Adipose tissue (tissue), 3 donors: ENCODE data around the gene DHCR7. TPM values are rescaled to one million over a fixed set of nuclear protein-coding genes. Genes with fewer than 3 reads are reported as not detected.

Source experiments
- H3K27ac ChIP-seq: one replicate; pipeline ENCODE4 v1.5.1; 2013; ENCODE audit warnings: low read depth, low read length
- WGBS, 3 donors: extraction: QIAGEN DNeasy Blood & Tissue Kit; methylation state at CpG; one replicate each; pipeline ENCODE4 v1.1.7; 2013; 5-methylcytosine and 5-hydroxymethylcytosine counted together
- polyA plus RNA-seq, 3 donors: library from polyadenylated mRNA; stranded (reverse); fragments of 200-250 nt; gene quantifications; one replicate each; pipeline ENCODE4 v1.2.3, GENCODE V29; 2013
- donor health status: healthy with polysubstance abuse.
- donor health status: Bipolar disorder and iron deficiency.
- donor health status: healthy.

The DHCR7 gene, protein sequence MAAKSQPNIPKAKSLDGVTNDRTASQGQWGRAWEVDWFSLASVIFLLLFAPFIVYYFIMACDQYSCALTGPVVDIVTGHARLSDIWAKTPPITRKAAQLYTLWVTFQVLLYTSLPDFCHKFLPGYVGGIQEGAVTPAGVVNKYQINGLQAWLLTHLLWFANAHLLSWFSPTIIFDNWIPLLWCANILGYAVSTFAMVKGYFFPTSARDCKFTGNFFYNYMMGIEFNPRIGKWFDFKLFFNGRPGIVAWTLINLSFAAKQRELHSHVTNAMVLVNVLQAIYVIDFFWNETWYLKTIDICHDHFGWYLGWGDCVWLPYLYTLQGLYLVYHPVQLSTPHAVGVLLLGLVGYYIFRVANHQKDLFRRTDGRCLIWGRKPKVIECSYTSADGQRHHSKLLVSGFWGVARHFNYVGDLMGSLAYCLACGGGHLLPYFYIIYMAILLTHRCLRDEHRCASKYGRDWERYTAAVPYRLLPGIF
- polyA plus RNA-seq, result 10 to 100 TPM; 12.9 to 31.4 (median 15.5) TPM

DNA sequence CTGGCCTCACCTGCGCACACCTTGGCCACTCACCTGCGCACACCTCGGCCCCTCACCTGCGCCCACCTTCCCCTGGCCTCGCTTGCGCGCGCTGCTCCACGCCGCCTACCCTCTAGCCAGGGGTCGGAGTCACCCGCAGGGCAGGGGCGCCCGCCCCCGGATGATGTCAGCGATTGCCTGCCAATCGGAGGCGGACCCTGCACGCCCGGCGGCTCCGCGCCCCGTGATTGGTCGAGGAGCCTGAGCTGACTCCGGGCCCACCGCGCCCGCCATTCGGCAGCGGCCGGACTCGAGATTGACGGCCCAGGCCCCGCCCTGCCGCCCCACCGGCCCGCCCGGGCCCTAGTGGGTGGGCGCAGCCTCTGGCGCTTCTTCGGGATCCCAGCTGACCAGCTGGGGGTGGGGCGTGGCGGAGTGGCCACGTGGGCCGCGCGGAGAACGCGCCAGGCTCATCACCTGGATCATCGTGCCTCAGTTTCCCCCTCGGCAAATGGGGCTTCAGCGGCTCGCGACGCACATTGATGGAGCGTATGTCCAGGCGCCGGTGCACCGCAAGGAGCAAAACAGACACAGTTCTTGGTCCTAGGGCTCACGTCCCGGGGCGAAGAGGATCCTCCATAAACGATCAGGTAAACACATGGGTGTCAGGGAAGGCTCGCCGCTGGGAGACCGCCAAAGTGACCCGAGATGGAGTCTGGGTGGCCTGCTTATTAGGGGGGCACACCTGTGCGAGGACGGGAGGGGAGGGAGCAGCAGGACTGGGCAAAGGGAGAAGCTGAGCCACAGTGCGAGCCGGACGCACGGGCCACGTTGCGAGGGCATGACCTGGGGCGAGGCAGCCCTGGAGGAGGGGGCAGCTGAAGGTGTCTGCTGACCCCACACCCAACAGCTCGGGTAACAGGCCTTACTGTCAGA is at the start of gene DHCR7:
Gene DHCR7, minus strand, starts transcription at position 137 of the 915 bp plus-strand sequence. CDS start 3,441 bp downstream, outside the sequence.
- H3K27ac ChIP-seq, result peak within 1 kb of the TSS; percentile 52
- 0 to 1% (median 1%) methylated on average over 73 to 78 of the region's 78 CpGs for WGBS, 3 donors

DNA sequence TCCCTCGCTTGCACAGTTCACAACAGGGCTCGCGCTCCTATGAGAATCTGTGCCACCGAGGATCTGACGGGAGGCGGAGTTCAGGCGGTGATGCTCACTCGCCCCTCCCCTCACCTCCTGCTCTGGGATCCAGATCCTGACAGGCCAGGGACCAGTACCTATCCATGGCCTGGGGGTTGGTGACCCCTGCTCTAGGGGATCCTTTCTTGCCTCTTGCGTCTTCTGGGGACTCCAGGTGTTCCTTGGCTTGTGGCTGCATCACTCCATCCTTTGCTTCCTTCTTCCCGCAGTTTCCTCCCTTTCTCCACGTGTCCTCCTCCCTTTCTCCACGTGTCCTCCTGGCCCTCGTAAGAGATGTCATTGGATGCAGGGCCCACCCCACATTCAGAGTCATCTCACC is 48.2 kb upstream of the DHCR7 start:
- WGBS, 3 donors, result 97 to 98% (median 97%) methylated on average over 13 of the region's 13 CpGs
- H3K27ac ChIP-seq, result no peak overlapping the region

DNA sequence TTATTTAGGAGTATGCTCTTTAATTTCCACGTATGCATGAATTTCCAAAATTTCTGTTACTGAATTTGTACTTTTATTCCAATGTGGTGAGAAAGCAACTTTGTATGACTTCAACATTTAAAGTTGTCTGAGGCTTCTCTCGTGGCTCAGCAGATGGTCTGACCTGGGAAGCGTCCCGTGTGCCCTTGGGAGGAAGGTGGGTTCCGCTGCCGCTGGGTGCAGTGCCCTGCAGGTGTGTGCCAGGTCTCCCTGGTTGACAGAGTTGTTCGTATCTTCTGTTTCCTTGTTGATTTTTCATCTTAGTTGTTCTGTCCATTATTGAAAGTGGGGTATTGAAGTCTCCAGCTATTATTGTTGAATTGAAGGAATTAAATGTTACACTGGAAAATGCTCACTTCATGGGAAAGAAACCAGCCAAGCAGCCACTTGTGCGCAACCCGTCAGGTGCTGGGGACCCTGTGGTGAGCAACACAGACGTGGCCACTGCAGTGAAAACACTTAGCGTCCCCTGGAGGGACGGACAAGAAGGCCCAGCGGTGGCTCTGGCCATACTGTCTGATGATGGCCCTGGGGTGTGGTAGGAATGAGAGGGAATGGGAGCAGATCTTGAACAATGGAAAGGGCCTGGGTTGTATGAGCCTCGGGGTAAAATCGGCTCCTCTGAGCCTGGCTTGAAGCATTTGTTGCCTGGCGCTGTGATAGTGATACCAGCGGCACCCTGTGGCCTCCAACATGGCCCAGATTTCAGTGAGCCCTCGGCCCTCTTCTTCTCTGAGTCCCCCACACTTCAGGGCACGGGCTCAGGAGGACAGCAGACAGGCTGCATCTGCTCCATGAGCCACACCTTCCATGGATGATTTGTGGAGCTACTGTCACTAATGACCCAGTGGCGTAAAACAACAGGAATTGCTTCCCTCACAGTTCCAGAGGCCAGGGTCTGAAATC is 47.4 kb upstream of the DHCR7 start:
- WGBS, 3 donors, result 95 to 96% (median 95%) methylated on average over 20 of the region's 20 CpGs
- no peak overlapping the region for H3K27ac ChIP-seq

DNA sequence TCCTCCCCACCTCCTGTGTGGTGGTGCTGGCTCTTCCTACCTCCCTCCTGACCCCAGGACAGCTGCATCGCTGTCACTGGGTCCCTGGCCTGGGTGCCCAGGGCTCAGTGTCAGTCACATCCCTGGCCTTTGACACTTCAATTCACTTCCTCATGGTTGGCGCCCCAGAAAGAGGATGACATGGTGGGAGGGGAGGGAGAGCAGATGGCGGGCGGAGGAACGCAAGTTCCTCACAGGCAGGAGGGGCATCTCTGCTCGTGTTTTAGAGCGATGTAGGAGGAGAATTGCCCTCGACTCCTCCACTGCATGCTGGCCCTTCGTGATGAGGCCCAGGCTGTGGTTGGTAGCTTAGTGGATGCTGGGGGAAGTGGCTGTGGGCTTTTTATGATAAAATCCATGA is 43.7 kb upstream of the DHCR7 start:
- no peak overlapping the region for H3K27ac ChIP-seq
- 84 to 92% (median 91%) methylated on average over 9 of the region's 9 CpGs for WGBS, 3 donors

DNA sequence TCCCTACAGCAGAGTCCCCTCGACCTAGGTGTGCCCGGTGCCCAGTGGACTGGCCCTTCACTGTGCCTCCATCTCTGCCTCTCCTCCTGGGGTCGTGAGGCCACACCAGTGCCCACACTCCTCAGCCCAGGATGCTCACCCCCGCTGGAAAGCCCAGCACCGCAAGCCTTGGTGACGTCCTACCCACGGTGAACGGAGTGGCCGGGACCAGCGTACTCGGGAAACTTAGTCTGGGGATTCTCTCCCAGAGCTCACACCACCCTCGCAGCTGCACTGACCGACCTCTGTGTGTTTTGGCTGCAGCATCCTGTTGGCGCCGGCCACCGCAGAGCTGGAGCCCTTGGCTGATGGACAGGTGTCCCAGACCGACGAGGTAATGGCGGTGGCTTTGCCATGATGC is 43.3 kb upstream of the DHCR7 start:
- no peak overlapping the region for H3K27ac ChIP-seq
- WGBS, 3 donors, result 93 to 94% (median 93%) methylated on average over 19 of the region's 19 CpGs

DNA sequence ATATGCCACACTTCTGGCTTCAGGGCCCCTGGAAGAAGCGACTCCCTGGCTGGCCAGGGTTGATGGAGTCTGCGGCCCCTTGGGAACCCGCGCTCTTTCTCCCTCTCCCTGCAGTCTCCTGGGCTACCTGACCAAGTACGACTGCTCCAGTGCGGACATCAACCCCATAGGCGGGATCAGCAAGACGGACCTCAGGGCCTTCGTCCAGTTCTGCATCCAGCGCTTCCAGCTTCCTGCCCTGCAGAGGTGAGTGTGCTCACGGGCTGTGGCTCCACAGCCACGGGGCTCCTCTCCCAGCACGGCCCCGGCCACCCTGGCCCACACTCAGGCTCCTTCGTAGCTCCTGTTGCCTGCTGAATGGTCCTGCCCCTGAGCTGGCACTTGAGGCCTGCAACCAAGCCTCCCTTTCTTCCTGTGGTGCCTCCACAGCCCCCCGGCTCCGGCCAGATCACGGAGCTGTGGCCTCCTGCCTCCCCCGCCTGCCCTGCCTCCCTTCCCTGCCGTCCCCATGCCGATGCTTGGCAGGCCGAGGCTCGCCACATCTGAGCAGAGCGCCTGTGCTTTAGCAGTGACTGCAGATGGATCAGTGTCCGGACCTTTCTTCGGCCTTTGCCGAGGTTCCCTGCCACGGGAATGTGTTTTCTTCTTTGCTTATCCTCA is 42.7 kb upstream of the DHCR7 start:
- WGBS, 3 donors, result 95 to 98% (median 96%) methylated on average over 24 to 28 of the region's 28 CpGs

DNA sequence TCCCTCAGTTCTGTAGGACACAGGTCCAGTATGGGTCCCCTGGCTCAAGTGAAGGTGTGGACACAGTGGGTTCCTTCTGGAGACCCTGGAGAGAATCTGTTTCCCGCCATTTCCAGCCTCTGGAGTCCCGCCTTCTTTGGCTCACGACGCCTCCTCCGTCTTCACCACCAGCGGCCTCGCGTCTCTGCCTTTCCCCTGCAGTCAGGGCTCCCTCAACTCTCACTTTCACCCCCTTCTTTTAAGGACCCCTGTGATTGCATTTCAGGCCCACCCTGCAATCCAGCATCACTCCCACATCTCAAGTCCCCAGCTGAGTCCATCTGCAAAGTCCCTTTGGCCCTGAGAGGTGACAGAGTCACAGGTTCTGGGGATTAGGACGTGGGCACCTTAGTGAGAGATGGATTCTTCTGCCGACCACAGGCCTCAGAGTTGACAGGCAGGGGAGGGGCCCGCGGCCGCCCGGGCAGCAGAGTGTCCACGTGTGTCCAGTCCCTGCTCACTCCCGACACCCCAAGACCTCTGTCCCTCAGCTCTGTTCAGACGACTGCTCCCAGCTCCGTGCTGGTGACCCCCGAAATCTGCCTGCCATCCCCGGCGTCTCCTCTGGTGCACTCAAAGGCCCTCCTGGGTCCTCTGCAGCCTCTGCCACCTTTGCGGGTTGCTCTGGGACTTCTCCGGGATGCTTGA is 42.0 kb upstream of the DHCR7 start:
- 91 to 97% (median 93%) methylated on average over 23 of the region's 23 CpGs for WGBS, 3 donors
- H3K27ac ChIP-seq, result no peak overlapping the region

More for the DNA sequence above, 42.7 kb upstream of the DHCR7 start:
- H3K27ac ChIP-seq, result no peak overlapping the region

DNA sequence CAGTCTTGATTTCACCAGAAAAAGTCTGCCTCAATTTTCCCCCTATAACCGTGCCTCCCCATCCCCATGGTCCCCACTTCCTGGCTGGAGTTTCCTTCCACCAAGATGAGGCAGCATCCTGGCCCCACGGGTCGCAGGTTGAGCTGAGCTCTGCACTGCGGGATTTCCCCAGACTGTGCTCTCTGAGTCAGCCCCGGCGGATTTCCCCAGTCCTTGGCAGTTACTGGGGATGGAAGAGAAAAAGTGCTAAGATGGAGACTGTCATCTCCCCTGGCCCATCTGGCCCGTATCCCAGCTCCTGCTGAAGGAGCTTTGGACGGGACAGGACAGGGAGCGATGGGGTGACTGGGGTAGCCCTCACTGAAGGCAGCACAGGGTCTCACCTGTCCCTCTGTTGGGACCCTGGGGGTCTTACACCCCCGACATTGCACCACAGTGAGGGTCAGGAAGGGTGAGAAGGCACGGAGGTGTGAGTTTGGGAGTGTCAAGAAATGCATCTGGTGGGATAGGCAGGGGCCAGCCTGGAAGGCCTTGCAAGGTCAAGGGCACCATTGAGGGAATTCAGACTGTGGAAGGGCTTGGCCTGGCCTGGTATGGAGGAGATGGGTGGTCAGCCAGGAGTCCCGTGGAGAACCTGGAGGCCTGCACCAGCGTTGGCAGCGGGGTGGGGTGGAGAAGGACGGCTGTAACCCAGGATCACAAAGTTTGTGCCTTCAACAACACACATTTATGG is 41.3 kb upstream of the DHCR7 start:
- 69 to 82% (median 70%) methylated on average over 15 of the region's 15 CpGs for WGBS, 3 donors
- no peak overlapping the region for H3K27ac ChIP-seq

DNA sequence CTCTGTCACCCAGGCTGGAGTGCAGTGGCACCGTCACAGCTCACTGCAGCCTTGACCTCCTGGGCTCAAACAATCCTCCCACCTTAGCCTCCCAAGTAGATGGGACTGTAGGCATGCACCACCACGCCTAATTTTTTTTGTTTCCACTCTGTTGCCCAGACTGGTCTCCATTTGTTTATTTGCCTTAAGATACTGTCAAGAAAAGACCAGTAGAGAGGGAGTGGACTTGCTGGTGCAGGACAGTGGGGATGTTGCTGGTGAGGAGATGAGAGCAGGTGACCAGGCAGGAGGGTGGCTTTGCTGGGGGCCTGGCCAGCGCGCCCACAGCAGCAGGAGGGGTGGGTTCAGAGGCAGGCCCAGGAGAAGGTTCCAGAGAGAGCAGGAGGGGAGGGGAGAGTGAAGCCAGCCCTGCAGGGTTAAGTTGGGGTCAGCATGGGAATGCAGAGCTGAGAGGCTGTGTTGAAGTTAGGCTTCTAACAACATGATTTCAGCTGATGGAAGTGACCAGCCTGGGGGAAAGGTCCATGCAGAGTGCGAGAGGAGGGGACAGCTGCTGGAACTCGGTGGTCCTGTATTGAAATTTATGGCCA is 40.6 kb upstream of the DHCR7 start:
- WGBS, 3 donors, result 72 to 86% (median 85%) methylated on average over 6 of the region's 6 CpGs
- H3K27ac ChIP-seq, result no peak overlapping the region

DNA sequence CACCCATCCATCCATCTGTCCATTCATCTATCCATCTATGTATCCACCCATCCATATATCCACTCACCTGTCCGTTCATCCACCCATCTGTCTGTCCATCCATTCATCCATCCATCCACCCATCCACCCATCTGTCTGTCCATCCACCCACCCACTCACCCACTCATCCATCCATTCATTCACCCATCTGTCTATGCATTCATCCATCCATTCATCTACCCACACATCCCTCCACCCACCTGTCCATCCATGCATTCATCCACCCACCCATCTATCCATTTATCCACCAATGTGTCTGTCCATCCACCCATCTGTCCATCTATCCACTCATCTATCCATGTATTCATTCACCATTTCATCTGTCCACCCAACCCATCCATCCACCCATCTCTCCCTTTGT is 38.1 kb upstream of the DHCR7 start:
- 91 to 100% (median 94%) methylated on average over 1 of the region's 1 CpG for WGBS, 3 donors

DNA sequence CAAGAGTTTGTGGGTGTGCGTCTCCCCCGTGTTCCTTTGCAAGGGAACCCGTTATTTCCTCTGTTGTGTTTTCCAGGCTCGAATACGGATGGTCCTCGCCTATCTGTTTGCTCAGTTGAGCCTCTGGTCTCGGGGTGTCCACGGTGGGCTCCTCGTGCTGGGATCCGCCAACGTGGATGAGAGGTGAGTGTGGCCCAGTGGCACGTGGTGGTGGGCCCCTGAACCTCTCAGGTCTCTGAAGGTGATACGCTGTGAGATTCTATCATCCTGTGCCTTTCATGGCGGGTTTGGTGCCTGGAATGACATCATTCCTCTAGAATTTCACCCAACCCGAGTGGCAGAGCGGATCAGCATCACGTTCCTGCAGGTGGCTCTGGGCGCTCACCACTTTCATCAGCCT is 37.3 kb upstream of the DHCR7 start:
- WGBS, 3 donors, result 96 to 97% (median 97%) methylated on average over 18 of the region's 18 CpGs
- H3K27ac ChIP-seq, result no peak overlapping the region

More for the DNA sequence above, 38.1 kb upstream of the DHCR7 start:
- no peak overlapping the region for H3K27ac ChIP-seq

DNA sequence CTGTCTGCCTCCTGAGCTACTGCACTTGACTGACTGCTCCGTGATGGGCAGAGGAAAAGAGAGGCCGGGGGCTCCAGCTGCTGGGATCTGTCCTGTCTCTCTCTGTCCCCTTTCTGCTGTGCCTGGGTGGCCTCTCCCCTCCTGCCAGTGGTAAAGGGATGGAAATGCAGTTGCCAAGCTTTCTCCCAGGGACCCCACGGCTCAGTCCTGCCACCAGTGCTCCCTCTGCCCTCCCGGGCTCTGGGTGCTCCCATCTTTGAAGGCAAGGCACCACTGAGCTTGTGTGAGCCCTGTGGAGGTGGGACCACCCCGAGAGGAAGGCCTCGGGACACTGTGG is 36.8 kb upstream of the DHCR7 start:
- no peak overlapping the region for H3K27ac ChIP-seq
- 92 to 93% (median 92%) methylated on average over 5 to 6 of the region's 6 CpGs for WGBS, 3 donors

DNA sequence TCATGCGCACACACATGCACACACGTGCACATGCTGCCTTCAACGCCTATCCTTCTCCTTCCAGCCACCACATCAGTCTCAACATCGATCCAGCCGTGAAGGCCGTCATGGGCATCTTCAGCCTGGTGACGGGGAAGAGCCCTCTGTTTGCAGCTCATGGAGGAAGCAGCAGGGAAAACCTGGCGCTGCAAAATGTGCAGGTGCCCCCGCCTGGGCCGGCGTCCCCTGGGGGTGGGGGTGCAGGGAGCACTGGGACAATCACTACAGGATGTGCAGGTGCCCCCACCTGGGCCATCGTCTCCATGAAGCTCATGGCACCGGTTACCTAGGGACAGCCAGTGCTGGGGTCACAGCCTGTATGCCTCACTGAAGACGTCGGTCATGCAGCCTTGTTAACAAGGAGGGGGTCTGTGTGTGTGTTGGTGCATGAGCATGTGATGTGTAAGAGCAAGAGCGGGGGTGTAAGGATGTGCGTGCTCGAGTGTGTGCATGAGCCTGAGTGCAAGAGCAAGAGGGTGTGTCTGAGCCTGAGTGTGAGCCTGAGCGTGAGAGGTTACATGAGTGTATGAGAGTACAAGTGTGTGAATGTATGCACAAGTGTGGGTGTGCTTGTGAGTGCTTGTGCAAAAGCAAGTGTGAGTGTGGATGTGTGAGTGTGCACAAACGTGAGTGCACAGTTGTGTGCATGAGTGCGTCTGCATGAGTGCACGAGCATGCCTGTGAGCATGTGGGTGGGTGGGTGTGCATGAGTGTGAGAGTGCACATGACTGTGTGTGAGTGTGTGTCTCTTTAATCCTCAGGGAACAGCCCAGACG is 36.3 kb upstream of the DHCR7 start:
- H3K27ac ChIP-seq, result no peak overlapping the region
- 93 to 95% (median 94%) methylated on average over 23 of the region's 23 CpGs for WGBS, 3 donors

DNA sequence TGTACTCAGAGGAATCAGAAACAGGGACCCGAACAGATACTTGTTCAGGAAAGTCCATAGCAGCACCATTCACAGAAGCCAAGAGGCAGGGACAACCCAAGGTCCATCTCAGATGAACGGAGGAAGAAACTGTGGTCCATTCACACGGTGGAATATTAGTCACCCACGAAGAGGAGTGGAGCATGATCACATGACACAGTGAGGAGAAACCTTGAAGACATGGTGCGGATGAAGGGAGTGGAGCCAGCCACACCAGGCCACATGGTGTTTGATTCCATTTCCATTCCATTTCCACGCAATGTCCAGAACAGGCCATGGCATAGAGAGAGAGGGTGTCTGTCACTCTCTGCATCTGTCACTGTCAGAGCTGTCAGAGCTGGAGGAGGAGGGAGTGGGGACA is 35.5 kb upstream of the DHCR7 start:
- 99% methylated on average over 6 of the region's 6 CpGs for WGBS, 3 donors
- no peak overlapping the region for H3K27ac ChIP-seq

DNA sequence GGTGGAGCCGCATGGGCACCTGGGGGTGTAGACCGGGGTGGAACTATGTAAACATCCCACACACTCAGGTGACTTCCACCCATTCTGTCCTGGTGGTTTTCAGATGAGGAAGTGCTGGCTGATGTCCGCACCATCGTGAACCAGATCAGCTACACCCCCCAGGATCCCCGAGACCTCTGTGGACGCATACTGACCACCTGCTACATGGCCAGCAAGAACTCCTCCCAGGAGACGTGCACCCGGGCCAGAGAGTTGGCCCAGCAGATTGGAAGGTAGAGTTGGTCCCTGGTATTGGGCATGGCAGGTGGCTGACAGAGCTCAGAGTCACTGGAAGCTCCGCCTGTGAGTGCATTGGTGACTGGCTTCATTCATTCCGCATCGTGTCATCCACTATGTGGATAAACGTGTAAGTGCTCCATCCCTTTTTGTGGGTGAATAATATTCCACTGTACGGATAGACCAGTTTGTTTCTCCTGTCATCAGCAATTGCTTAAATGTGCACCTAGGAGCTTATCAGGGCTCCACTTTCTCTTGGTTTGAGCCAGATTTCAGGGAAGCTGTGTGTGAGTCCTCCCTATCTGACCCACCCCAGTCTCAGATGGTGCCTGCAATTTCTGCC is 34.7 kb upstream of the DHCR7 start:
- H3K27ac ChIP-seq, result no peak overlapping the region
- 95 to 97% (median 96%) methylated on average over 11 to 13 of the region's 13 CpGs for WGBS, 3 donors
